ENCODE results near the gene GON4L. TPM values are rescaled to one million over a fixed set of nuclear protein-coding genes. Genes with fewer than 3 reads are reported as not detected.

Gene GON4L
- polyA plus RNA-seq, 1 donor (not counting 4 experiments of a cell fraction or from before 2014, with no cell fraction given), result 16.7 TPM

- Histone ChIP-seq H2AFZ (ENCODE audit: control insufficient read depth, low read length) (no peak overlapping the region), H3K36me3 (ENCODE audit: control insufficient read depth in 2 of 2, extremely low read depth in 1 of 2, insufficient read depth in 2 of 2, low read length in 2 of 2) (no peaks in the 10 kb centered on the region), H3K4me2 (ENCODE audit: control insufficient read depth, extremely low read depth, insufficient read depth, low read depth, low read length) (no peak overlapping the region), H3K9me3 (ENCODE audit: control insufficient read depth, low read depth, low read length) (no peaks in the 10 kb centered on the region), H3K4me1 (ENCODE audit: control insufficient read depth, extremely low read depth, insufficient read depth, low read length) (no peaks in the 10 kb centered on the region), H3K4me3 (ENCODE audit: control insufficient read depth in 2 of 3, extremely low read depth in 1 of 3, insufficient read depth in 2 of 3, low read depth in 1 of 3, low read length in 3 of 3) (no peak overlapping the region), H4K20me1 (ENCODE audit: control insufficient read depth, extremely low read depth, insufficient read depth, low read length) (no peaks in the 10 kb centered on the region), H3K9me1 (ENCODE audit: control insufficient read depth, extremely low read depth, insufficient read depth, low read length) (no peaks in the 10 kb centered on the region), H3K79me2 (ENCODE audit: control insufficient read depth, insufficient read depth, low read length) (no peaks in the 10 kb centered on the region), H3K9ac (ENCODE audit: control insufficient read depth, extremely low read depth, insufficient read depth, low read length) (no peak overlapping the region), H3K27me3 (ENCODE audit: control insufficient read depth, extremely low read depth, insufficient read depth, low read length) (peaks cover 6% of the 10 kb centered on the region), H3K27ac (ENCODE audit: control insufficient read depth, insufficient read depth, low read length) (no peak overlapping the region)
- DNase-seq (ENCODE audit: low read depth, low spot score) (no peak), FAIRE-seq (no peak)
- no peak for TF ChIP-seq EZH2 (IDR thresholded peaks at IDR 0.05; ENCODE audit: low read length)
- TF ChIP-seq, protein P1, sequence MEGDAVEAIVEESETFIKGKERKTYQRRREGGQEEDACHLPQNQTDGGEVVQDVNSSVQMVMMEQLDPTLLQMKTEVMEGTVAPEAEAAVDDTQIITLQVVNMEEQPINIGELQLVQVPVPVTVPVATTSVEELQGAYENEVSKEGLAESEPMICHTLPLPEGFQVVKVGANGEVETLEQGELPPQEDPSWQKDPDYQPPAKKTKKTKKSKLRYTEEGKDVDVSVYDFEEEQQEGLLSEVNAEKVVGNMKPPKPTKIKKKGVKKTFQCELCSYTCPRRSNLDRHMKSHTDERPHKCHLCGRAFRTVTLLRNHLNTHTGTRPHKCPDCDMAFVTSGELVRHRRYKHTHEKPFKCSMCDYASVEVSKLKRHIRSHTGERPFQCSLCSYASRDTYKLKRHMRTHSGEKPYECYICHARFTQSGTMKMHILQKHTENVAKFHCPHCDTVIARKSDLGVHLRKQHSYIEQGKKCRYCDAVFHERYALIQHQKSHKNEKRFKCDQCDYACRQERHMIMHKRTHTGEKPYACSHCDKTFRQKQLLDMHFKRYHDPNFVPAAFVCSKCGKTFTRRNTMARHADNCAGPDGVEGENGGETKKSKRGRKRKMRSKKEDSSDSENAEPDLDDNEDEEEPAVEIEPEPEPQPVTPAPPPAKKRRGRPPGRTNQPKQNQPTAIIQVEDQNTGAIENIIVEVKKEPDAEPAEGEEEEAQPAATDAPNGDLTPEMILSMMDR (optimal IDR thresholded peaks at IDR 0.05 in 1 of 3, IDR thresholded peaks at IDR 0.05 in 1 of 3, conservative IDR thresholded peaks at IDR 0.05 in 1 of 3; ENCODE audit: extremely low read depth in 1 of 3, insufficient read depth in 2 of 3, low read length in 3 of 3), result no peak
- dilution Hi-C loops (cut with MboI; ENCODE audit: extremely low pct_ligation_motif_present, low sequenced_read_pairs), result no loop called here
Measured at GRCh38 chr1:155882235-155882634, 25.2 kb upstream of the GON4L start.

DNA sequence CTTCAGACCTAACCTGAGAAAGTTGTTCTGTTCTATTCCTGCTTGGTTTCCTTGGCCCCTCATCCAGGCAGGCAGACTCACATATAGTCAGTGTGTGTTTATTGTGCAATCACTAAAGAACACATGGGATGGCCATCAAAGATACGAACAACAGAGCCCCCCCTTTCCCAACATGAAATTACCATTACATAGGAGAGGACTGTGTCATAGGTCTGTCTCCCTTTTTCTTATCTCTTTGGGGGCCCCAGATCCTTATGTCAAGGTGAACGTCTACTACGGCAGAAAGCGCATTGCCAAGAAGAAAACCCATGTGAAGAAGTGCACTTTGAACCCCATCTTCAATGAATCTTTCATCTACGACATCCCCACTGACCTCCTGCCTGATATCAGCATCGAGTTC, 23.9 kb upstream of the GON4L start:
- no peak for FAIRE-seq
- dilution Hi-C loops (cut with MboI; ENCODE audit: extremely low pct_ligation_motif_present, low sequenced_read_pairs), result no loop called here

More for the DNA sequence above, 23.9 kb upstream of the GON4L start:
- Histone ChIP-seq H3K79me2 (ENCODE audit: control insufficient read depth, insufficient read depth, low read length) (no peaks in the 10 kb centered on the region), H3K36me3 (ENCODE audit: control insufficient read depth in 2 of 2, extremely low read depth in 1 of 2, insufficient read depth in 2 of 2, low read length in 2 of 2) (no peaks in the 10 kb centered on the region), H3K4me1 (ENCODE audit: control insufficient read depth, extremely low read depth, insufficient read depth, low read length) (no peaks in the 10 kb centered on the region), H3K9ac (ENCODE audit: control insufficient read depth, extremely low read depth, insufficient read depth, low read length) (no peak overlapping the region), H3K9me3 (ENCODE audit: control insufficient read depth, low read depth, low read length) (no peaks in the 10 kb centered on the region), H3K4me2 (ENCODE audit: control insufficient read depth, extremely low read depth, insufficient read depth, low read depth, low read length) (no peak overlapping the region), H3K4me3 (ENCODE audit: control insufficient read depth in 2 of 3, extremely low read depth in 1 of 3, insufficient read depth in 2 of 3, low read depth in 1 of 3, low read length in 3 of 3) (no peak overlapping the region), H3K27me3 (ENCODE audit: control insufficient read depth, extremely low read depth, insufficient read depth, low read length) (peaks cover 6% of the 10 kb centered on the region), H4K20me1 (ENCODE audit: control insufficient read depth, extremely low read depth, insufficient read depth, low read length) (no peaks in the 10 kb centered on the region), H3K9me1 (ENCODE audit: control insufficient read depth, extremely low read depth, insufficient read depth, low read length) (no peaks in the 10 kb centered on the region), H3K27ac (ENCODE audit: control insufficient read depth, insufficient read depth, low read length) (no peak overlapping the region), H2AFZ (ENCODE audit: control insufficient read depth, low read length) (no peak overlapping the region)
- no peak for DNase-seq (ENCODE audit: low read depth, low spot score)
- no peak for TF ChIP-seq EZH2 (IDR thresholded peaks at IDR 0.05; ENCODE audit: low read length)
- TF ChIP-seq, protein P1 (optimal IDR thresholded peaks at IDR 0.05 in 1 of 3, IDR thresholded peaks at IDR 0.05 in 1 of 3, conservative IDR thresholded peaks at IDR 0.05 in 1 of 3; ENCODE audit: extremely low read depth in 1 of 3, insufficient read depth in 2 of 3, low read length in 3 of 3), result no peak
